HepG2 (cell line): ENCODE results near the gene ATRAID. TPM values are rescaled to one million over a fixed set of nuclear protein-coding genes. Genes with fewer than 3 reads are reported as not detected.

Experiments used
- AGO1 ChIP-seq: fragments of 200-400 bp; formaldehyde crosslinking; IDR thresholded peaks from 2 replicates; pipeline ENCODE4 v1.6.1; 2017; ENCODE audit warnings: mild to moderate bottlenecking, low read depth, low read length, moderate library complexity; ENCODE audit not compliant: poor library complexity, severe bottlenecking
- ASH2L ChIP-seq: fragments of 300-600, 200-600 bp; sonication (generic); IDR thresholded peaks from 2 replicates; pipeline ENCODE4 v1.7.0; 2017; ENCODE audit warnings: low read depth, mild to moderate bottlenecking, moderate library complexity, mixed read lengths, low read length; ENCODE audit not compliant: insufficient read length
- CCDC6 ChIP-seq: sonication (generic); formaldehyde crosslinking; IDR thresholded peaks from 2 replicates; pipeline ENCODE4 v1.8.1; 2022; ENCODE audit warnings: mild to moderate bottlenecking, missing genetic modification reagents, moderate library complexity
- ERF ChIP-seq: IDR thresholded peaks from 2 replicates; pipeline ENCODE4 v1.6.1; 2018; ENCODE audit warnings: missing biosample characterization, missing genetic modification reagents
- GATAD1 ChIP-seq: IDR thresholded peaks from 2 replicates; pipeline ENCODE4 v1.6.1; 2016; ENCODE audit warnings: missing genetic modification reagents, missing compliant biosample characterization
- HMGXB4 ChIP-seq, 2 experiments: sonication (generic) in 1 of 2; formaldehyde crosslinking in 1 of 2; IDR thresholded peaks; 2 replicates each; pipeline versions ENCODE4 v1.4.0 to v1.6.1; 2018 to 2020; ENCODE audit warnings: missing genetic modification reagents in 2 of 2, borderline replicate concordance in 1 of 2, low read depth in 1 of 2, mild to moderate bottlenecking in 1 of 2, missing biosample characterization in 1 of 2
- PRDM4 ChIP-seq: sonication (generic); formaldehyde crosslinking; IDR thresholded peaks from 2 replicates; pipeline ENCODE4 v1.9.0; 2021; ENCODE audit warnings: missing genetic modification reagents, borderline replicate concordance
- SALL2 ChIP-seq: sonication (generic); formaldehyde crosslinking; IDR thresholded peaks from 2 replicates; pipeline ENCODE4 v1.8.1; 2023; ENCODE audit warnings: mild to moderate bottlenecking, missing genetic modification reagents, inconsistent platforms
- SMYD3 ChIP-seq: sonication (generic); formaldehyde crosslinking; IDR thresholded peaks from 2 replicates; pipeline ENCODE4 v1.8.1; 2023; ENCODE audit warnings: mild to moderate bottlenecking, missing genetic modification reagents
- XRCC5 ChIP-seq: fragments of 200-400 bp; formaldehyde crosslinking; optimal IDR thresholded peaks from 2 replicates; pipeline ENCODE3; 2017; ENCODE audit warnings: mild to moderate bottlenecking, low read length
- ZGPAT ChIP-seq: IDR thresholded peaks from 2 replicates; pipeline ENCODE4 v1.6.1; 2016; ENCODE audit warnings: mild to moderate bottlenecking
- ZNF333 ChIP-seq: sonication (generic); formaldehyde crosslinking; IDR thresholded peaks from 2 replicates; pipeline ENCODE4 v1.4.0; 2020; ENCODE audit warnings: mild to moderate bottlenecking, missing genetic modification reagents, borderline replicate concordance
- polyA plus RNA-seq, 8 experiments: library from polyadenylated mRNA; depleted of rRNA in 3 of 8; stranded (reverse) in 7 of 8; unstranded in 1 of 8; fragments of >200 nt; fragmentation: Illumina TruSeq in 4 of 8; extraction: Trizol in 4 of 8; gene quantifications; 2 replicates each; pipeline versions ENCODE4 v1.2.1 to v1.2.3, GENCODE V29; 2011 to 2016; ENCODE audit warnings: low read depth in 4 of 8, missing spikeins in 1 of 8, mixed read lengths in 1 of 8; ENCODE audit not compliant: insufficient read depth in 1 of 8
- total RNA-seq, 5 experiments: library from RNA; depleted of rRNA; stranded (reverse); fragments of >200 nt; fragmentation: Illumina TruSeq; extraction: Trizol; gene quantifications; 2 replicates each; pipeline ENCODE4 v1.2.3, GENCODE V29; 2016; ENCODE audit warnings: low read depth in 1 of 5
- TF ChIP-seq, protein P1 (sequence below): sonication (generic); formaldehyde crosslinking; IDR thresholded peaks from 2 replicates; pipeline ENCODE4 v1.8.1; 2023; ENCODE audit warnings: mild to moderate bottlenecking, moderate library complexity, missing genetic modification reagents
- TF ChIP-seq, protein P2 (sequence below), 2 experiments: sonication (generic) in 1 of 2; formaldehyde crosslinking in 1 of 2; IDR thresholded peaks; 2 replicates each; pipeline versions ENCODE4 v1.6.1 to v1.9.0; 2014 to 2022; ENCODE audit warnings: antibody characterized with exemption in 1 of 2, borderline replicate concordance in 1 of 2, inconsistent platforms in 1 of 2, low read depth in 1 of 2, missing genetic modification reagents in 1 of 2

The ATRAID gene
- total and polyA plus RNA-seq, 2 of the 13 experiments (the other 11 are each of a cell fraction or from before 2014, with no cell fraction given), result 207 to 382 TPM

- TF ChIP-seq HMGXB4 (CRISPR knock-in tag; IDR thresholded peaks at IDR 0.05; ENCODE audit: borderline replicate concordance in 1 of 2, low read depth in 1 of 2), result peak; percentile 58 to 80; a peak in 3 of 4 replicates
- no peak for TF ChIP-seq PRDM4 (CRISPR knock-in tag)
- TF ChIP-seq, protein P1, sequence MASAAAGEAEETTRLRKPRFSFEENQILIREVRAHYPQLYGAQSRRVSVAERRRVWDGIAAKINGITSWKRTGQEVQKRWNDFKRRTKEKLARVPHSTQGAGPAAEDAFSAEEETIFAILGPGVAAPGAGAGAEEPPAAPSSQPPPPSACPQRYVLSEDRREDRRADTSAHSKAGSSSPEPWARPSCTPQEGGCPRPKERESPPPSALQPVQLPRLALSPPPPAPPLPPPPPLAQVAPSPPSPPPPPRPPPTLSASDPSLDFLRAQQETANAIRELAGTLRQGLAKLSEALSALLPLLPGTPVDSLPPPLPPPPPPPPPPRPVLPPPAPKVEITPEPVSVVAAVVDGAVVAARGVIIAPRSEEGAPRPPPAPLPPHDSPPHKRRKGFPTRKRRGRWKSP, result no peak
- peak; percentile 59 for TF ChIP-seq SMYD3 (CRISPR knock-in tag)
- no peak for TF ChIP-seq SALL2 (CRISPR knock-in tag)
- no peak for TF ChIP-seq AGO1
- no peak for TF ChIP-seq ASH2L
- no peak for TF ChIP-seq ZNF333
- TF ChIP-seq CCDC6 (CRISPR knock-in tag), result 0 out of 2 replicates have a peak, but pooled peaks have one; percentile 44
- peak; percentile 39; the same call in 1 of the 2 replicates for TF ChIP-seq GATAD1 (CRISPR knock-in tag)
- TF ChIP-seq, protein P2, sequence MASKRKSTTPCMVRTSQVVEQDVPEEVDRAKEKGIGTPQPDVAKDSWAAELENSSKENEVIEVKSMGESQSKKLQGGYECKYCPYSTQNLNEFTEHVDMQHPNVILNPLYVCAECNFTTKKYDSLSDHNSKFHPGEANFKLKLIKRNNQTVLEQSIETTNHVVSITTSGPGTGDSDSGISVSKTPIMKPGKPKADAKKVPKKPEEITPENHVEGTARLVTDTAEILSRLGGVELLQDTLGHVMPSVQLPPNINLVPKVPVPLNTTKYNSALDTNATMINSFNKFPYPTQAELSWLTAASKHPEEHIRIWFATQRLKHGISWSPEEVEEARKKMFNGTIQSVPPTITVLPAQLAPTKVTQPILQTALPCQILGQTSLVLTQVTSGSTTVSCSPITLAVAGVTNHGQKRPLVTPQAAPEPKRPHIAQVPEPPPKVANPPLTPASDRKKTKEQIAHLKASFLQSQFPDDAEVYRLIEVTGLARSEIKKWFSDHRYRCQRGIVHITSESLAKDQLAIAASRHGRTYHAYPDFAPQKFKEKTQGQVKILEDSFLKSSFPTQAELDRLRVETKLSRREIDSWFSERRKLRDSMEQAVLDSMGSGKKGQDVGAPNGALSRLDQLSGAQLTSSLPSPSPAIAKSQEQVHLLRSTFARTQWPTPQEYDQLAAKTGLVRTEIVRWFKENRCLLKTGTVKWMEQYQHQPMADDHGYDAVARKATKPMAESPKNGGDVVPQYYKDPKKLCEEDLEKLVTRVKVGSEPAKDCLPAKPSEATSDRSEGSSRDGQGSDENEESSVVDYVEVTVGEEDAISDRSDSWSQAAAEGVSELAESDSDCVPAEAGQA (IDR thresholded peaks at IDR 0.05; ENCODE audit: low read depth), result no peak
- TF ChIP-seq, protein P2 (CRISPR knock-in tag; IDR thresholded peaks at IDR 0.05; ENCODE audit: borderline replicate concordance), result no peak
- peak; percentile 27 for TF ChIP-seq XRCC5
- peak; percentile 71; the same call in 1 of the 2 replicates for TF ChIP-seq ERF
- TF ChIP-seq ZGPAT (CRISPR knock-in tag), result peak; percentile 54; the same call in 1 of the 2 replicates
Observed at GRCh38 chr2:27191070-27191829, 20.6 kb upstream of the ATRAID start (continued).
